GM19467 (cell line): Measurements from ENCODE around the gene SLC22A23.

ENCODE experiments used
- ATAC-seq: cut with Tn5 transposase; IDR thresholded peaks from one replicate; pipeline ENCODE4 v1.9.1; 2021; ENCODE audit warnings: mild to moderate bottlenecking, moderate library complexity; ENCODE audit not compliant: unreplicated experiment

SLC22A23 gene

GRCh38 chr6:3473773-3474172, 16.9 kb upstream of the SLC22A23 start:
- no peak for ATAC-seq

- ATAC-seq, result no peak
Observed at GRCh38 chr6:3471711-3472110, 14.9 kb upstream of the SLC22A23 start.

- no peak for ATAC-seq
Observed at GRCh38 chr6:3471286-3471685, 14.4 kb upstream of the SLC22A23 start.

GRCh38 chr6:3468585-3468984, 11.7 kb upstream of the SLC22A23 start:
- ATAC-seq, result no peak

GRCh38 chr6:3467996-3468395, 11.1 kb upstream of the SLC22A23 start:
- no peak for ATAC-seq

GRCh38 chr6:3466488-3467219, 9.8 kb upstream of the SLC22A23 start:
- ATAC-seq, result no peak

- no peak for ATAC-seq
Observed at GRCh38 chr6:3460253-3460652, 3.4 kb upstream of the SLC22A23 start.

GRCh38 chr6:3458706-3459421, 2.0 kb upstream of the SLC22A23 start:
- no peak for ATAC-seq

GRCh38 chr6:3457710-3458602, 1.1 kb upstream of the SLC22A23 start:
- no peak for ATAC-seq

GRCh38 chr6:3456395-3456897, 404 bp downstream of the SLC22A23 start:
- no peak for ATAC-seq

GRCh38 chr6:3455569-3456394, 1.1 kb downstream of the SLC22A23 start:
- no peak for ATAC-seq

GRCh38 chr6:3455147-3455568, 1.7 kb downstream of the SLC22A23 start:
- ATAC-seq, result no peak

GRCh38 chr6:3454273-3455010, 2.4 kb downstream of the SLC22A23 start:
- no peak for ATAC-seq

GRCh38 chr6:3453413-3454272, 3.2 kb downstream of the SLC22A23 start:
- ATAC-seq, result no peak

GRCh38 chr6:3451498-3451897, 5.4 kb downstream of the SLC22A23 start:
- no peak for ATAC-seq

- ATAC-seq, result no peak
Observed at GRCh38 chr6:3450888-3451287, 6.0 kb downstream of the SLC22A23 start.

GRCh38 chr6:3449750-3450305, 7.0 kb downstream of the SLC22A23 start:
- no peak for ATAC-seq

- ATAC-seq, result no peak
Observed at GRCh38 chr6:3449321-3449720, 7.5 kb downstream of the SLC22A23 start.
